Activated CD4-positive, CD25-positive, alpha-beta regulatory T cell treated with anti-CD3 and anti-CD28 coated beads, Interleukin-2, amount 50 U/mL, for 16 hours (primary cell): Measurements from ENCODE around the gene C1orf50.
"Not testable (repeated sequence)": the region's sequence is repeated elsewhere in the genome, so short reads cannot be mapped to it uniquely, and the experiment has no call there.

Experiments used
- DNase-seq: peaks from one replicate; pipeline ENCODE4 v3.0.0-alpha.2; 2020; ENCODE audit warnings: low read depth, low spot score

C1orf50 gene

DNA sequence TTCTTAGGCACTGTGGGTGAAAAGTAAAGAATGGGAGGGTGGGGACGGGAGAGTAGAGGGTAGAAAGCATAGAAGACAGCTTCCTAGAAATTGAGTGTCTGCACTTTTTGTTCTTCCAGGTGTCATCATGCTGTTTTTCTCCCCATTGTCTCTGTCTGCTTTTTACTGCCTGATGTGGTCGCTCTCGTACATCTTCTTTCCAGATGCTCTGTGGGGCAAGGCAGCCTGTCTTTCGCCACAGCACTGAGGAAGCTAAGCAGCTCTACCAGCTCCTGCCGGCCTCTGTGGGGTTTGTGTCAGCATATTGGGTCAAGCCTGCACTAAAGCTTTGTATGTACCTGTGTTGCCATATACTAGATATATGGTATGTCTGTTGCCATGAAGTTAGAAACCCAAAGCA lies 30.9 kb downstream of the C1orf50 start:
- DNase-seq, result no peak

GRCh38 chr1:42801832-42802473 lies 34.9 kb downstream of the C1orf50 start:
- no peak for DNase-seq

DNA sequence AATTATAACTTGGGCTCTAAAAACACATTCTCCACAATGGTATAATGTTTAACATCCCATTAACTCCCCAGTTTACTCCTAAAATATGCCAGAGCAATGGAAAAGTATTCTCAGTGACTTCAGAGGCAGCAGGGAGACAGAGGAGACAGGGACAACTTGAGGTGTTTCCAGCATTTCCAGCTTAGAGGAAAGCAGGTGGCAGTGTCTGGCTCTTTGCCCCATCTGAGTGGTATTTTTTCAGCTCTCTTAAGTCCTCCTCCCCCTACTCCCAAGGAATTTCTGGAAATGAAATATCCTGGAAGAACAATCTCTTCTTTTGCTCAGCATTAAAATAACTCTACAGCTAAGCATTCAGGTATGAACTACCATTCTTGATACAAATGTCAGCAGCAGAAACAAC lies 39.1 kb downstream of the C1orf50 start:
- DNase-seq, result no peak

DNA sequence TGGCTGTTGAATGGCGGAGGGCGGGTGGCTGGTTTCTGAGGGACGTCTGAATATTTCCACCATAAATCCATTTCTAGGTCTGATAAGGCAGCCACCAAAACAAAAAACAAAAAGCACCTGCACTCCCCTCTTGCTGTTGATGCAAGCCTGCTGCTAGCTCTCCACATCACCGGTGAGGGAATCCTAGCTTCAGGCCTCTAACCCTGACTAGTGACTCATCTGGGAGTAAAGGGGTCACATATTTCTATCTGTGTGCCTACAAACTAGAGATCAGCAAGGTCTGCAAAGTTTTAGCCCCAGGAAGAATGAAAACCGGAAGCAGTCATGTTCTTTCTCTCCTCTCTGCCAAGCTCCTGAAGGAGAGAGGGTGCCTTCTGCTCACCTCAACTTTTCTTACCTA lies 39.5 kb downstream of the C1orf50 start:
- DNase-seq, result no peak

- DNase-seq, result no peak
These were observed 40.1 kb downstream of the C1orf50 start for GRCh38 chr1:42807056-42807668.

- not testable (repeated sequence) for DNase-seq
These were observed 47.8 kb downstream of the C1orf50 start for GRCh38 chr1:42814815-42815214.

- no peak for DNase-seq
These were observed 49.0 kb downstream of the C1orf50 start for GRCh38 chr1:42815941-42816584.

- peak; percentile 89 for DNase-seq
These were observed 49.8 kb downstream of the C1orf50 start, which contains the start of the genes ERMAP and SVBP for GRCh38 chr1:42816585-42817439. Gene ERMAP, plus strand, starts transcription at chr1:42817122. Its CDS starts 13,327 bp downstream, at chr1:42830449. Gene SVBP, minus strand, starts transcription at chr1:42817397. Its CDS starts 853 bp downstream, at chr1:42816544.

DNA sequence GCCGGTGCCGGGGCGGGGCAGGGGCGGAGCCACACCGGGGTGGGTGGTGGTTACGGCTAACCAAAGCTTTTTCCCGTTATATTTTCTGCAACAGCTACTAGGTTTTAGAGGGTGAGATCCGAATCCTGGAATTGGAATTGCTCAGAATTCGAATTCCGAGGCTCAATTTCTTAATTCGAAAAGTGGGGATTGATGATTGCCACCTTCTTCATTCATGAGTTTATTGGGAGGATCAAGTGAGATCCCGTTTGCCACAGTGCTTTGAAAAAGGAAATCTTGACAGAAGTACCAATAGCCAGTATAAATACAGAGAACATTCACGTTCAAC lies 50.4 kb downstream of the C1orf50 start:
- DNase-seq, result no peak

DNA sequence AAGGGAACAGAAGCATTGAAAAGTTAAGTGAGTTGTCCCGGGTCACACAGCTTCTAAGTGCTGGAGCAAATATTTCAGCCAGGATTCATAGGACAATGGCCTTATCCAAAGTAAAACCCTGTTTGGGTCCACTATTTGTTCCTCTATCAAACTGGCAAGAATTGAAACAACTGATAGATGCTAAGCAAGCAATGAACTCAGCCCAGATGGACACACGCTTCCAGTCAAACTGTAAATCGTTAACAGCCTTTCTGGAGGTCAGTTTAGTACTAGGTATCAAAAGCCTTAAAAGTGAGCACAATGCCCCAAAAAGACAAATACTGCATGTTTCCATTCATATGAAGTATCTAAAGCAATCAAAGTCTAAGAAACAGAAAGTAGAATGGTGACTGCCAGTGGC lies 50.9 kb downstream of the C1orf50 start:
- no peak for DNase-seq

DNA sequence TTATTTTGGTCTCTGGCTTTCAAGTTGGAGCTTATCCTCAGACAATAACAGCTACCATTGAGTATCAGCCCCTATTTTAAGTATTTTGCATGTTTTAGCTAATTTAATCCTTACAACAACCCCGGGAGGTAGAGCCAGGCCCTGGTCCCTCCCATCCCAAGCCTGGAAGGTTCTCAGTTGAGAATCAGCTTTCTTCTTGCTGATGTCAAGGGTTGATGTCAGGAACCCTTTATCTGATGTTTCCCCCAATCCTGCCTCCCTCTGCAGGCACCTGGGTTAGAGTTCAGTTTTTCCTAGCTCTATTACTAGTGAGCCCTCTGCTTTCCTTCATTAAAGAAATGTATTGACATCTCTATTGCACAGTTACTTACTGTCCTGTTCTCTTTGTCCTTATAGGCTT lies 53.8 kb downstream of the C1orf50 start:
- no peak for DNase-seq

DNA sequence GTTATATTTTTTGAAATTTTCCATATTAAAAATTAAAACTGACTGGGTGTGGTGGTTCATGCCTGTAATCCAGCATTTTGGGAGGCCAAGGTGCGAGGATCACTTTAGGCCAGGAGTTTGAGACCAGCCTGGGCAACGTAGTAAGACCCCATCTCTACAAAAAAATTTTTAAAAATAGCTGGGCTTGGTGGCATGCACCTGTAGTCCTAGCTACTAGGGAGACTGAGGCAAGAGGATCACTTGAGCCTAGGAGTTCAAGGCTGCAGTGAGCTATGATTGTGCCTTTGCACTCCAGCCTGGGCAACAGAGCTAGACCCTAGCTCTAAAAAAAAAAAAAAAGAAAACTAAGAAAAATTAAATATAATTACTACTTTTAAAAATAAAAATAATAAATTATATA lies 54.6 kb downstream of the C1orf50 start:
- DNase-seq, result no peak

DNA sequence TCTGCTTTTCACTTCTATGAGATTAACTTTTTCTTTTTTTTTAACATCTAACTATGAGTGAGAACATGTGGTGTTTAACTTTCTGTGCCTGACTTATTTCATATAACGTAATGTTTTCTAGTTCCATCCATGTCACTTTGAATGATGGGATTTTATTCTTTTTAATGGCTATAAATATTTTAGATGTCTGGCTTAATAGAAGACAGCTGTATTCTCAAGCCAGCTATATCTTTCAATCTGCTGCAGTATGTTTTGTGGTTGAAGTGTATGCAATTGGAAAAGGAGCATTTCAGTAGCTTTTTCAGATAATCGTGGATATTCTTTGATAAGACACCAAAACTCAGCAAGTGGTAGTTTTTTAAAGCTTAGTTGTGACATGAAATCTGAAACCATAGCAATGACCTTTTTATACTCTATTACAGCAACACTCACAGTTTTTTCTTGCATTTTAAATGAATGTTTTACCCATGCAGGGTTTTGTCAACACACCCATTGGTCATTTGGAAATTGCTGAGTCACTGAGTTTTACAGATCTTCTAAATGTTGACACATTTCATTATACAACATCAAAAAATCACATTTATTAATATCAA lies 55.8 kb downstream of the C1orf50 start:
- no peak for DNase-seq

DNA sequence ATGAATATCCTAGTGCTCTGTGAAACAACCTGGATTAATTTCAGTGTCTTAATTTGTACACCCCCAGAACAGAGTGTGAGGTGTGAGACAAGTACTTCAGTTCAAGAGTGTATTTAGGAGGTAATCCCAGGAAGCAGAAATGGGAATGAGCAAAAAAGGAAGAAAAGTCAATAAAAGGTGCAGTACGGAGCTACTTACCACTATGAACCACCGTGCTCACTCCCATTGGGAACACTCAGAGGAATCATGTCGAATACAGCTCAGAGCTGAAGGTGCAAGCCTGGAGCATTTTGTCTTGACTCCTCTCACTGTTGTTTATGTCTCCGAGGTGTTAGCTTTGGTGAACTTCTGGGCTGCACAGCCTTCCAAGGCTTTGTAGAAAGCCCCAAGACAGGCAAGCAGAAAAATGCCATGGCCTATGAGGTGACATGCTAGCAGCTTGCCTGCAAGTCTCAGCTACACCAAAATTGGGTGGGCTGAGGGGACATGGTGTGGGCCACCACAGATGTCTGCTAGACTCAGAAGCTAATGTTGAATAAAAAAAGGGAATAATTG lies 57.5 kb downstream of the C1orf50 start:
- no peak for DNase-seq

- no peak for DNase-seq
These were observed 58.2 kb downstream of the C1orf50 start for GRCh38 chr1:42825036-42825851.
